GM18526 (cell line): Measurements from ENCODE around the gene BABAM2.

Experiments used
- POLR2A ChIP-seq: IDR thresholded peaks from 3 replicates; pipeline ENCODE4 v1.6.1; 2011; ENCODE audit not compliant: insufficient read length; ENCODE audit errors: extremely low read depth

The BABAM2 gene

GRCh38 chr2:28128281-28128950, 237.9 kb downstream of the BABAM2 start:
- TF ChIP-seq POLR2A: no peak

- TF ChIP-seq POLR2A: no peak
These were observed 239.6 kb downstream of the BABAM2 start for GRCh38 chr2:28129955-28130695.

- no peak for TF ChIP-seq POLR2A
These were observed 243.2 kb downstream of the BABAM2 start for GRCh38 chr2:28133778-28134177.

DNA sequence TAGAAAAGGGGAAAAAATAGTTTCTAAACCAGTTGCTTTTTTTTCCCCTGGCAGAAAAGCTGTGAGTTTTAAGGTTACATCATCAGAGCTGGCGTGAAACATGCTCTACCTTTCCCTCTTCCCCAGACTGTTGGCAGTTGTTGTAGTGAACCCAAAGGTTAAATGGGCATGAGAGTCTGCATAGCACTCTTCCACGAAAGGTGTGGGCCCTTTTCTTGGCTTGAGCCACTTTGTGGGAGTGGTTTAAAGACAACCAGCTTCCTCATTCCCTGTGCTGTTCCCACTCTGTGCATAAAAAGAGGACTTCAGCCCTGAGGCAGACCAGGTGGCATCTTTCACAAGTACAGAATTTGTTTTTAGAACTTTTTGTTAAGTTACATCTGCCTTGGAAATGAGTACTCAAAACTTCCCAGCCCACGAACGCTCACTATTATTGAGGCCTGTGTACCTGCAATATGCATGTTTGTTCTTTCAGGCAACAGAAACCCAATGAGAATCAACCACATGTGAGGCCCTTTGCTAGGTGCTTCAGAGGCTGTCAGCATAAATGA, 243.8 kb downstream of the BABAM2 start:
- TF ChIP-seq POLR2A: no peak

GRCh38 chr2:28134857-28135256, 244.3 kb downstream of the BABAM2 start:
- TF ChIP-seq POLR2A: no peak

- TF ChIP-seq POLR2A: no peak
These were observed 244.8 kb downstream of the BABAM2 start for GRCh38 chr2:28135324-28135723.

GRCh38 chr2:28135799-28136198, 245.3 kb downstream of the BABAM2 start:
- TF ChIP-seq POLR2A: no peak

- no peak for TF ChIP-seq POLR2A
These were observed 246.0 kb downstream of the BABAM2 start for GRCh38 chr2:28136556-28136955.

DNA sequence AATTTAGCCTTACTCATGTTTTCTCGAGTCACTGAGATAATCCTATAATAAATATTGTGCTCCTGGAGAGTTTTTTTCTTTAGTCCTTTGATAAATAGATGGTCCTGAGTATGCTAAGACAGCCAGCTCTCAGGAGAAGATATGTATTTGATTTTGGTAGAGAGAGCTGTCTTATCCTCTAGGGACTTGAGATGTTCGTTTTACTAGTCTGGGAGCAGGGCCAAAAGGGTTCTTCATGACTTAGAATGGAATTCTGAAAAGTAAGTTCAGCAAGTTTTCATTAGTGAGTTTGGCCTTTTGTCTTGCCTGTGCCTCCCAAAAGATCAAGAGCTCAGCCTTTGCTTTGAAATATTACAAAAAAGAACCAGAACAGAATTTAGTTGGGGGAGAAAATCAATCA, 246.7 kb downstream of the BABAM2 start:
- TF ChIP-seq POLR2A: no peak

DNA sequence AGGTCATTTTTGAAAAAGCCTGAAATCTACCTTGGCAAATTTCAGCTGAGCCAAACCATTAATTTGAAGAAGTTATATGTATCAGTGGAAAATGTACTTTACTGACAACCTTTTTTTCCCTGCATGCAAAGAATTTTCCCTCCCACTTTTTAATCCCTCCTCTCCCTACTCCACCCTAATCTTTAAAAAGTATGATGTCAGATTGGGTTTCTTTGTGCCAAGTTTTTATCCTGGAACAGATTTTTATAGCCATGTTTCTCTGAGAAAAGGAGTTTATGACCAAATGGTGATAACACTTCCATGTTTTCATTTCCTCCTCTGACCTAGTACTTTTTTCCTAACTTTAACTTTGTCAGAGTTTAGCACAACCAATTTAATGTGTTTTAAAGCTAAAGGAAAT, 251.9 kb downstream of the BABAM2 start:
- TF ChIP-seq POLR2A: no peak

GRCh38 chr2:28148000-28148399, 257.5 kb downstream of the BABAM2 start:
- no peak for TF ChIP-seq POLR2A

- no peak for TF ChIP-seq POLR2A
These were observed 258.0 kb downstream of the BABAM2 start for GRCh38 chr2:28148566-28148965.

DNA sequence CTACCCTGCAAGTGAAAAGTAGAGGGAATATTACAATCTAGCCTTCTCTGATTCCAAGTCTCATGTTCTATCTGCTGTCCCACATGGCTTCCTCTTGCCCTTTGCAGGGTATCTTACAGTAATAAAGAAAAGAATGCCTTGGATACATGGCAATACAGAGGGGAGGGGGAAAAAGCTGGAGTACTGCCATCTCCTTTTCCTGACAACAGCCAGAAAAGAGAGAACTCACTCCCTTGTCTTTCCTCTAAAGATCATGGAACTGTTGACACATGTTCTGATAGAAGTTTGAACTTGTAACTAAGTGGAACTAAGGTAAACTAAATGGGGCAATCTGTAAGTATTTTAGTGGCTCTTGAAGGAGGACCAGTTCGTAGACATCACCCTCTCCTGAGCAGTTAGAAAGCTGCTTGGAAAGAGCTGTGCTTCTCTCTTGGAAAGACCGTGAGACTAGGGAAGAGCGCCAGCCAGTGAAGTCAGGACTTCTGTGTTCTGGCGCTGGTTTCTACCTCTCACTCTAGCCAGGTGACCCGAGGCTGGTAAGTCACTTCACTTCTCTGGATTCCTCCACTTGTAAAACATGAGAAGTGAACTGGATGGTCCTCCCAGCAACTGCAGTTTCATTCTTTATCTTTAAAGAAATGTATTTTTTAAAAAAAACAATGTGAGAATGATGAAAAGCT, 259.8 kb downstream of the BABAM2 start:
- TF ChIP-seq POLR2A: no peak

DNA sequence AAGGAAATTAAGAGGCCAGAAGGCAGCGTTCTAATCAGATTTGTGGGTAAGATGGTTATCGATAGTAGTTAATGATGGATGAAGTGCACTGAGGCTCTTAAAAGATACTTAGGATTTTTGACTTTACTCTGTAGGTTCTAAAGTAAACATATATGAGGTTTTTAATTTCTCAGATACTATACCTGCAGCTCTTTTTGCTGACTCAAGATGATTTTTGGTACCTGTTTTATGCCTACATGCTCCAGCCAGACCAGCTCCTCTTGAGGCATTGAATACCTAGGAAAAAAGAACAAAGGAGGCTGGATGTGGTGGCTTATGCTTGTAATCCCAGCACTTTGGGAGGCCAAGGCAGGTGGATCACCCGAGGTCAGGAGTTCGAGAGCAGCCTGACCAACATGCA, 260.5 kb downstream of the BABAM2 start:
- TF ChIP-seq POLR2A: no peak

DNA sequence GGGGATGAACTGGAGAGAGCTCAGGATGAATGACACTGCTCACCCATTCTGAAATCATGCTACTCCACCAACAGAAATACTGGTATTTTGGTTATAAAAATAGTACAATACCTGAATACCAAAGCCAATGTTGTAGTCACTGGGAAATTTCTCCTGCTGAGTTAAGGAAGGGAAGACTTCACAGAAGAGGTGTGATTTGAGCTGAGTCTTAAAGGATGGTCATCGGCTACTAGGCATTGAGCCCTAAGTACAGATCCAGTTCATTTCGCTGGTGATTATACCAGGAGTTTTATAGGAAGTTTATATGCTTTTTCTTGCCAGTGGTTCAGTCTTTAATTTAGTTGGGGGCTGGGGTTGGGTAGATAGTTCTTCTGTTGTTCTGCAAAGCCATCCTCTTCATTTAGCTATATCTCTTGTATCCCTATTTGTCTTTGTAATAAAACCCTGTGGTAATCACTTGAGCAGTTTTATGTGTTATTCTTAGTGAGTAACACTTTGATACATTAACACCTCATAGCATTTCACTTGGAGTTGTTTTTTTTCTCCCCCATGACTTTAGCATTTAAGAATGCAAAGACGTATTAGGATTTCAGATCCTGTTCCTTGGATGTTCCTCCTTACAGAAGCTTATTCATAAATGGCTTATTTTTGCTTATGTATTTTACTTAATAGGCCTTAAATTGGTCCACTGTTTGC, 262.2 kb downstream of the BABAM2 start:
- TF ChIP-seq POLR2A: no peak
